Endometrium (tissue), 2 donors: ENCODE results near the gene MLLT10.
A peak's percentile ranks its signal among the peaks of the same experiment; 100 is the strongest.

ENCODE experiments used
- FAIRE-seq: peaks from 2 replicates; lab custom pipeline; 2012; peaks lifted over from hg19 to GRCh38; lab: Jason Lieb, UNC
- donor health status: control.
- donor health status: control.

MLLT10 gene

DNA sequence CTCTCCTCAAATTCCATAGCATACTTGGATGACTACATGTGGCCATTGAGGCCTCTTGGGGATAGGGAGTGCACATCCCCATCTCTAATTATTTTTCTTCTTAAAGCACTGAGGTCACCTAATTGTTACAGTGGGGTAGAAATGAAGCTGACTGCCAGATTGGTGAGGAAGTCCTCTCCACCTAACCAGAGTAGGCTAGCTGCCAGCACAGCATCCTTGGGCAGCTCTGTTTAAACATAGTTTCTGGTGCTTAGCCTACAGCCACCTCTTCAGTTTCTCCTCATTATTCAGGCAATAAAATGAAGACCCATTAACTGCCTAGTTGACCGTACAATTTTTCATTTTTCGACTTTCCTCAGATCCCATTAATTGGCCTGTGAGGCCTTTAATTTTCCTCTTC is 104.6 kb downstream of the MLLT10 start:
- FAIRE-seq: no peak

DNA sequence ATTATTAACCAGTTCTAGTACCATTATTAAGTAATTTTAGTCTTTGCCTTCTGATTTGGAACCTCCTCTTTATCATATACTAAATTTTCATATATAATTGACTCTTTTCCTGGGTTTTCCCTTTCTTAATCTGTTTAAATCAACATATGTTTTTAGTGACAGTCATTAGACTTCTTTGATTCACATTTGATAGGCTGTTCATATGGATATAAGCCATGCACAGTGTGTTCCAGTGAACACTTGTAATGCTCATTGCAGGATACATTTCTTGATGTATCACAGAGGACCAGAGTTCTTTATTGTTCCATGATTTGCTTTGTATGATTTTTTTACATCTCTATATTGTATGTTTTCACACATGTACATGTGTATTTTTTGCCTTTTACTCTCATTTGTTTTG is 114.0 kb downstream of the MLLT10 start:
- FAIRE-seq: no peak

DNA sequence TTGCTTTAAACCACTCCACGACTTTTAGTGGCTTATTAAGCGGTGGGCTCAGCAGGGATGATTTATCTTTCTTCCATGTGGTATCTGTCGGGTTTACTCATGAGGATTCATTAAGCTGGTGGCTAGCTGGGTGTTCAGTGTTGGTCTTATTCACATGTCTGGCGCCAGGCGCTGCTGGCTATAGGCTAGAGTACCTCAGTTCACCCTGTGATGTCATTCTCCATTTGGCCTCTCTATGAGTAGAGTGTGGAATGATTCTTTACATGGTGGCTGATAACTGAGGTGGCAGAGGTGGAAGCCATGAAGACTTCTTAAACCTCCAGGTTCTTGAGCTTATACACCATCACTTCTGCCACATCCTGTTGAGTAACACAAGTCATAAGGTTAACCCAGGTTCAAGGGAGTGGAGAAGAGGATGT is 115.4 kb downstream of the MLLT10 start:
- FAIRE-seq: no peak

DNA sequence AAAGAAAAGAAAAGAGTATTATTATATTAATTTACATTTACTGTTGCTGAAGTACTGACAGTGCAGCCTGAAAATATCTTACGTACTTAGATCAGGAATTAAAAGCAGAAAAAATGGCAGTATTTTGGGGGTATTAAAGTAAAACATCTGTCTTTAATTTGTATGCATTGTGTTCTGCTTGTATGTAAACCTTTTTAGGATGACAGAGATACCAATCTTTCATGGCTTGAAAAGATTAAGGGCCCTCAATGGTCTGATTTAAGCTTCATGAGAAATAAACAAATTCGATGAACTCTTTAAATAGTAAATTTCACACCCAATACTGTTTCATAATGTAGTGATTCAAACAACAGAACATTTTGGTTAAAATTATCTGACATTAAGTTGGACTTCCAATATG is 116.3 kb downstream of the MLLT10 start:
- no peak for FAIRE-seq

DNA sequence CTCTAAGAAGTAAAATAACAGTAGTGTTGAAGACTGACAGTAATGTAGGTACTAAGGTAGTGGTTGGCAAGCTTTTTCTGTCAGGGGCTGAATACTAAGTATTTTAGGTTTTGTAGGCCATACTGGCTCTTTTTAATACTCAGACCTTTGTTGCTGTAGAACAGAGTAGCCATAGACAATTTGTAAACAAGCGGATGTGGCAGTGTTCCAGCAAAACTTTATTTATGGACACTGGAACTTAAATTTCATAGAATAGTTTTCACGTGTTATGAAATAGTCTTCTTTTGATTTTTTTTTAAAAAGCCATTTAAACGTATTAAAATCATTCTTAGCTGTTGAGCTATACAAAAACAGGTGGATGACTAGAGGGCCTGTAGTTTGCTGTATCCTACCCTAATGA is 121.2 kb downstream of the MLLT10 start:
- no peak for FAIRE-seq

DNA sequence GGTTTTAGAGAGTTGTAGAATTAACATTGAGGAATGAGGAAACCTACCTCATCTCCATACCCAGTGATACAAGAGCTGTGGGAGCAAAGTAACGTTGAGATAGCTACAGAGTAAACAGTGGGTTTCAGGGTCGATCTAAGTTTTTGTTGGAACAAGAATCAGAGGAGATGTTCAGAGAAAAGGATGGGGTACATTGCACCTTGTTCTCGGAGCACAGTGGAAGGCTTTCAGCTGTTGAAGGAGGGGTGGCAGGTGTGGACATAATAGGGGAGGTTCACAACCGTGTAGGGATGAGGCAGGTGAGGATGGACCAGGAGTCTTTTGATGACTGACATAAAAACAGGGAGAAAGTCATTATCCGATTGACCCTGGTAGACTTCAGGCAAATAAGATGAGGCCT is 121.7 kb downstream of the MLLT10 start:
- no peak for FAIRE-seq

DNA sequence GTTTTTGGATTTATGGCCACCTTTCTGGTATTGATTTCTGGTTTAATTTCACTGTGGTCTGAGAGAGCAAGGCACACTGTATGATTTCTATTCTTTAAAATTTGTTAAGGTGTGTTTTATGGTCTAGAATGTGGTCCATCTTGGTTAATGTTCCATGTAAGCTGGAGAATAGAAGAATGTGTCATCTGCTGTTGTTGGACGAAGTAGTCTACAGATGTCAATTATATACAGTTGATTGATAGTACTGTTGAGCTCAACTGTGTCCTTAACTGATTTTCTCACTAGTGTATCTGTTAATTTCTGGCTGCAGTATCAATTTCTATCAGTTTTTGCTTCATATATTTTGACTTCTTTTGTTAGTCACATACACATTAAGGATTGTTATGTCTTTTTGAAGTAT is 127.1 kb downstream of the MLLT10 start:
- FAIRE-seq: no peak

DNA sequence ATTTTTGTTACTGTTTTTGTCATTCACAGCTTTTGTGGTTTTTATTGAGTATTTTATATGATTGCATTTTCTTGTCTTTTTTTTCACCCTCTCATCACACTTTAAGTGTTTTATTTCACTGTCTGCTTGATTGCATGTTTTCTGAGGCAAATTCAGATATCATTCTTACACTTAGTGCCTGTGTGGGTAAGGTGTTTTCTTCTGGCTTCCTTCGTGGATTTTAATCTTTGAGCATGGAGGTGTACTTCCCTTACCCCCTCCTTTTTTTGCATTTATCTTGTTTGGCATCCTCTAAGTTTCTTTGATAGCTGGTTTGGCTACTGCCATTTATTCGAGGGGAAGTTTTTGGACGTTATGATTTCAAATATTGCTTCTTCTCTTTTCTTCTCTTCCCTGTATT is 127.9 kb downstream of the MLLT10 start:
- FAIRE-seq: peak; percentile 23

DNA sequence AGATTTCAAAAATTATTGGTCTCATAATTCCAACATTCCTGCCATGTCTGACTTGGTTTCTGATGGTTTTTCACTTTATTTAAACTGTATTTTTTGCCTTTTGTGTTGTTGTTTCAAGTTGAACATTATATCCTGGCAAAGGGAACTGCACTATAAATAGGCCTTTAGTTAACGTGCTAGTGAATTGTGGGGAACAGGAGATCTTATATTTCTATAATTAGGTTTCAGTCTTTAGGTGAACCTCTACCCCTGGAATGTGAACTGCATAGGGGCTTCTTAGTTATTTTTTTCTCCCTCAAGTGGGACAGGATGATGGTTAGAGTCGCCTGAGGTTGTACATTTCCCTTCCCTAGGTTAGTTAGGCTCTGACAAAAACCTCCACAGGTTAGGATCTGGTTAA is 128.6 kb downstream of the MLLT10 start:
- FAIRE-seq: no peak

DNA sequence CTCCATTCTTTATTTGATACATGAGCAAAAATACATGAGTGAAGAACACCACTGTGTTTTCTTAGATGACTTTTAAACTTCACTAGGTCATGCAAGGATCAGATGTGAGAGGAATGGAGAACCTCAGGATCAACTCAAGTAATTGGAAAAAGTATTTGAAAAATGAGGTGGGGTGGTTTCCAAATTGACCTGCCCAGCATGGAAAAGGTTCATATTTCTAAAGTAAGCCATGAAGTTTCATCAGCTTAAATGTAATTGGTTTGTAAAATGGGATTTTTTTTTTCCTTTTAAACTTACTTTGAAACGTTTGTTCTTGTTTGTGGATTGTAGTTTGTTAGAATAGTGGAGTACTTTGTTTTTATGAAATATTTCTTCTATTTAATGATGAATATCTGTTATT is 134.8 kb downstream of the MLLT10 start:
- FAIRE-seq: no peak

DNA sequence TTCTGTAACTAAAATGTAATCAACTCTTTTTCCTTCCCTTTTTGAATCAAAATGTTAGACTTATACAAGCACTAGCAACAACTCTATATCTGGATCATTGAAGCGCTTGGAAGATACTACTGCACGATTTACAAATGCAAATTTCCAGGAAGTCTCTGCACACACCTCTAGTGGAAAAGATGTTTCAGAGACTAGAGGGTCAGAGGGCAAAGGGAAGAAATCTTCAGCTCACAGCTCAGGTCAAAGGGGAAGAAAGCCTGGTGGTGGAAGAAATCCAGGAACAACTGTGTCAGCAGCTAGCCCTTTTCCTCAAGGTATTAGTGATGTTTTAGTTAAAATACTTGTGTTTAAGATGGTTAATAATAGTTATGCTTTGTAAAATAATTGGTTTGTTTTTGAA is 136.4 kb downstream of the MLLT10 start:
- no peak for FAIRE-seq

DNA sequence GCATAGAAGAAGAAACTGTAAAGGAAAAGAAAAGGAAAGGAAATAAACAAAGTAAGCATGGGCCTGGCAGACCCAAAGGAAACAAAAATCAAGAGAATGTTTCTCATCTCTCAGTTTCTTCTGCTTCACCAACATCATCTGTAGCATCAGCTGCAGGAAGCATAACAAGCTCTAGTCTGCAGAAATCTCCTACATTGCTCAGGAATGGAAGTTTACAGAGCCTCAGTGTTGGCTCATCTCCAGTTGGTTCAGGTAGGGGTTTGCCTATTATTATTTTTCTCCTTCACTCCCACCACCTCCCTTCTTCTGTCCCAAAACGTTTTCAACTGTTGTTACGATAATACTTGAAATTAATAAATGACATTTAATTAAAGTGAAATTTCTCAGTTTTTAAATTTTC is 139.6 kb downstream of the MLLT10 start:
- FAIRE-seq: no peak

DNA sequence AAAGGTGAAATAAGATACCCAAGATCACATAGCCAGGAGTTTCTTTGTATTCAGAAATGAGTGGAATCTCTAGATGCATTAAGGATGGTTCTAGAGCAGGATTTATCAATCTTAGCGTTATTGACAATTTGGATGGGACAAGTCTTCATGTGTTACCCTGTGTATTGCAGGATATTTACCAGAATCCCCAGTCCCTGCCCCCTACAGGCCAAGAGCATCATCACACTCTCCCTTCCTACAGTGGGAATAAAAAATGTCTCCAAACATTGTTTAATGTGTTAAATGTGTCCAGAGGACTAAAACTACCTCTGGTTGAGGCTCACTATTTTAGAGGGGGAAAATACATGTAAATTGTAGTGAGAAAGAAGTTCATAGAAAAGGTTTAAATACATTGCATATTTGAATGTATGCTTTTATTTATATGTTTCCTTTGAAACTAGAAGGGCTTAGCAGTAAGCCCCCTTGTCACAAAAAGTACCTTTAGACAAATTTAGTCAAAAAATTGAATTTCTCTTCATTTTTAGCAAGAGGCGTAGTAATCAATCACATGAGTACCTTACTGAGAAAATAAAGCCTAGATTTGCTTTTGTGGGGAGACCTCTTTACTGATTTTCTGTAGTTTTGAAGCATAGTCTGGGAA is 141.2 kb downstream of the MLLT10 start:
- FAIRE-seq: no peak

DNA sequence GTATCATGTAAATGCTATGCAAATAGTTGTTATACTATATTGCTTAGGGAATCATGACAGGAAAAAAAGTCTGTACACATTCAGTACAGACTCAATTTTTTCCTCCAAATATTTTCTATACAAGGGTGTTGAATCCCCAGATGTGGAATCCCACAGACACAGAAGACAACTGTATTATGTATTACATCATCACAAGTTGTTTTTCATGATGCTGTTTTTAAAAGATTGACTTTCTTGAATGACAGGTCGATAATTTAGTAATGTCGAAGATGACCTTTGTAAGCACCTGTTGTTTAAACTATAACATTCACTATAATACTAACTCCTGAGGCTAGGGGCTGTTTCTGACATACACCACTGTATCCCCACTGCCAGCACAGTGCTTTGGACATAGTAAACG is 143.5 kb downstream of the MLLT10 start:
- no peak for FAIRE-seq

DNA sequence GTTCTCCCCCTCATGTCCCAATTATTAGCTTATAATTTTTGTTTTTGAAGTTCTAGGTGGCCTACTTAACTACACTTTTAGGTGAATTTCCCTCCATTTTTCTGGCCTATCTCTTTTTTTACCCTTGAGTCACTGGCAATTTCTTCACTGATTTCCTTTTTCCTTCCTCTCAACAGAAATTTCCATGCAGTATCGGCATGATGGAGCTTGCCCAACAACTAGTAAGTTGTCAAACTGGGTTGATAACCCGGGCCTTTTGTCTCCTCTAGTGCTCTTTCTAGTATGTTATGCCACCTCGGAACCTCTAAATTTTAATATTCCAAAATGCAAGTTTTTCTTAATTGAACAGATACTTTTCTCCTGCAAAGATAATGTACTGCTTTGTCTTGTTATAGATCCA is 147.1 kb downstream of the MLLT10 start:
- FAIRE-seq: no peak

DNA sequence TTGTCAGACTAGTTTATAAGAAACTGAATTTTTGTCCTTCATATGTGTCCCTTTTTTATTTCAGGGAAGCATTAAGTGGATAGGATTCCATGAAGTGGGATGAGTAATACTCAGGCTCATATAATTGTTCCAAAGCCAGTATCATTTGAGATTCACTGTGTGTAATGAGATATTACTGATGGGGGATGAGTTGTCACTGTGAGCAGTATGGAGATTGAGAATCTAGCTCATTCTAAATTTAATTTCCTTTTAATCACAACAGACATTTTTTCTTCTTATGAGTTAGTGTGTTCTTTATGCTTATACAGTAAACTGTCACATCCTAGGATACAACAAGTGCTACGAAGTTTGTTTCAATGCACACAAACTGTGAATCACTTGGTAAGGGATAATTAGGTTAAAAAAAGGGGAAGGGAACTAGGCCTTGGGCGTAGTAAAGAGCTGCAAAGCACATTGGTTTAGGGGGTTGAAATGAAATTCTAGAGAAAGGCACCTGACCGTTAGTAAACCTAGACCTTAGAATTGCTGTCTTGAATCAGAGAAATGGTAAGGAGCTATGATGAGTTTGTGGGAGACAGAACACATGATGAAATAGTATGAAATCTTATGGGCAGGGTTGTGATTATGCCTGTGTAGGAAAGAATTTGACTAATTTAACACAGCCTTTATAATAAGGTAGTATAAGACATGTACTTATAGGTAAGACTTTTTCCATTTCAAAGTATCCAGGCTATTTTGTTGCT is 153.4 kb downstream of the MLLT10 start:
- FAIRE-seq: no peak

DNA sequence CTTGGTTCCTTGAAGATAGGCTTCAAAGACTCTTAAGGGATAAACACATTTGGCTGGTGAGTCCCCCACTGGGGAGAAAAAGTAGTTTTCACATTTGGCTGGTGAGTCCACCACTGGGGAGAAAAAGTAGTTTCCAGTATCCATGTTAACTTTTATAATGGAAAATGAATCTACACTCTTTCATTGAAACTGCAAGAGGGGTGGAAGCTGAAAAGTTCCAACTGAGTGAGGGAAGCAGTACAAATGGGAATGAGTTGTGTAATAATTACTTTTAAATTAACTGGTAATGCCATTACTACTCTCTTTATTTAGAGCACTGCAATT is 153.9 kb downstream of the MLLT10 start:
- no peak for FAIRE-seq

DNA sequence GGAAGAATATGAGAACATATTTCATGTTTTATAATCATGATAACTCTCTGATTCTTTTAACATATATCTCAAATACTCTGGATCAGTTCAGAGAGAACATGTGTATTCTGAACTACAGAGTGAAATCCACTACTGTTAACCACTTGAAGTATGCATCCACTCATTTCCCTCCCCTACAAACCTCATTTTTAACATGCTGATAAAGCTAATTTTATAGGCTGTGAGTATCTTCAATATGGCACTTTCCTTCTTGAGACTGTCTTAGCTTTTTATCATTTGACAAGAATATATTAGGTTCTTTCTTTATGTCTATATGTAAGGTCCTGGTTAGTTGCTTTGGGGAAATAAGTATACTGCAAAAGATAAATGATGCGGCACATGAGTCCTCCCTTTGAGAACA is 154.8 kb downstream of the MLLT10 start:
- FAIRE-seq: no peak

DNA sequence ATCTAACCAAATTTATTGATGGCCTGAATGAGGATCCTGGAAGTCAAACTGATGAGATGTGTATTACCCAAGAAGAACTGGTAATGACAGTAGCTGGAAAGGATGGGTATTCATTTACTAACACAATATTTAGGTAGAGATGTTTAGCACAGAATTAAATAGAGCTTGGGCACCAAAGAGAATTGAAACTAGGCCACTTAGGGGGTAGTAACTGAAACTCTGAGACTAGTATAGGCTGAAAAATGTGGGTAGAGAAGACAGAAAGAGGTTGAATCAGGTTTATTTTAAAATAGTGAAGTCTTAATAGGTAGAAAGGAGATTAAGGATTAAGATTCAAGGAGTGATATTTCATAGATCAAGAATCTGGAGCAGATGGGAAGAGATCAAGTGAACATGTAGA is 155.8 kb downstream of the MLLT10 start:
- no peak for FAIRE-seq

DNA sequence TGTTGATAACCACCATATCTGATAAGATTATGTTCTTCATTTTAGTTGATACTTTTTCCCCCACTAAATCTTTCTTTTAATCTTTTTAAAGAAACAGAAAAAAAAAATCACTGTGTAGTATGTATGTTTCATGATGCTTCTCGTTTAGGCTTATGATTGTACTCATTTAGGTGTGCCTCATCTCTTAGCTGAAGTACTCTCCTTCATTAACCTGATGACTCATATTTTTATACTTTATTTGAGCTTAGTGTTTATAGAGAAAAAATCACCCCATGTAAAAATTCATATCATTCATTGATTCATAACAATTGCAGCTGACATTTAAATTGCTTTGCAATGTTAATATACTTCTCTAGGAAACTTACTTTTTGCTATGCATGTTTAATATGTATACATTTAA is 158.9 kb downstream of the MLLT10 start:
- peak; percentile 8 for FAIRE-seq

DNA sequence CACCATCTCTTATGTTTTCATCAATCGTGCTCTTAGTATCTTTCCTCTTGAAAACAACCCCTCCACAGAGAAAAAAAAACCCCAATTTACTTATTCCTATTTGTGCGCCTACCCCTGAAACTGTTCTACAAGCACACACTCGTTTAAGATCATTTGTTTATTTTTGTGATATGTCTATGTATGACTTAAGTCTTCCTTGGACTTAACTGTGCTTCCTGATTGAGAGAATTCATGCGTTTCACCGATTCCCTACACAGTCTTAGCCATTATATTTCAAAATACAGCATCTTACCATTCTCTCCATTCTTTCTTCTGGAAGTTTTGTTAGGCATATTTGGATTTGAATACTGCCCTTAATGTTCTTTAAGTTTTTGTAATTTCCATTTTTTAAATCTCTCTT is 159.4 kb downstream of the MLLT10 start:
- no peak for FAIRE-seq

DNA sequence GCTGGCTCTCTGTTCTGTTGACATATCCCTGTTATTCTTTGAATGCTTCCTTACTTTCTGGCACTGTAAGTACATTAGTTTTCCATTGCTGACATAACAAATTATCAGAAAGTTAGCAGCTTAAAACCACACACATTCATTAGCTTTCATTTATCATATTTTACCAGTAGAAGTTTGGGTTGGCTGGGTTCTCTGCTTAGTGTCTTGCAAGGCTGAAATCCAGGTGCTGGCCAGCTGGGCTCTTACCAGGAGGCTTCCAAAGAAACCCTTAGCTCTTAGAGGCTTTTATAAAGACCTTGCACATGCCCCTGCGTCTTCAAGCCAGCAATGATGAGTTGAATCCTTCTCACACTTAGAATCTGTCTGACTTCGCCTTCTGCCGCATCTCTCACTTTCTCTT is 160.6 kb downstream of the MLLT10 start:
- no peak for FAIRE-seq

DNA sequence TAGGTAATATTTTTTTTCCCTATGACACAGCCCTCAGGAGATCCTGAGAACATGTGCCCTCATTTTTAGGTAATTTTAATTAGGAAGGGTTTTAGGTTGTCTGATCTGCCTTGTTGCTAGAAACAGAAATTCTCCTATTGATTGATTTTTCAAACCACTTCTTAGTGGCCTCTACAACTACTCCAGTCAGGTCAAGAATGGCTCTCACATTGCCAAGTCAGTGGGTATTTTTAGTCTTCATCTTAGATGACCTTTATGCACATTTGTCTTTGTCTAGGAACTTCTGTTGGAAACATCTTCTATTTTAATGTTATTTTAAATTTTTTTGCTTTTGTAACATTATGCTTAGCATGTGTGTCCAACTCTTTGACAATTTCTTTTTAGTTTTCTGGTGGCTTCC is 162.3 kb downstream of the MLLT10 start:
- FAIRE-seq: no peak

DNA sequence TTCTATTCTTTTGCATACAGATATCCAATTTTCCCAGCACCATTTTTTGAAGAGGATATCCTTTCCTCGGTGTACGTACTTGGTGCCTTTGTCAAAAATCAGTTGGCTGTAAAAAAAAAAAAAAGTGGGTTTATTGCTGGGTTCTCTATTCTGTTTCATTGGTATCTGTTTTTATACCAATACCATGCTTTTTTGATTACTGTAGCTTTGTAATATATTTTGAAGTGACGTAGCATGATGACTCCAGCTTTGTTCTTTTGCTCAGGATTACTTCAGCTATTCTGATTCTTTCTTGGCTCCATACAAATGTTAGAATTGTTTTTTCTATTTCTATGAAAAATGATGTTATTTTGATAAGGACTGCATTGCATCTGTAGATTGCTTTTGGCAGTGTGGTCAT is 165.5 kb downstream of the MLLT10 start:
- no peak for FAIRE-seq
